CD4-positive, alpha-beta T cell treated with Interleukin-2 at 100 ng/mL for 4 hours (primary cell): ENCODE results near the gene IL31.
"Not testable (repeated sequence)": the region's sequence is repeated elsewhere in the genome, so short reads cannot be mapped to it uniquely, and the experiment has no call there.

Experiments
- DNase-seq: peaks from one replicate; pipeline ENCODE4 v3.0.0-alpha.2; 2020; ENCODE audit warnings: low spot score

IL31 gene

GRCh38 chr12:122174155-122174845, at the start of gene IL31:
Gene IL31, minus strand, starts transcription at chr12:122174221. Its CDS starts 49 bp downstream, at chr12:122174172.
- no peak for DNase-seq

GRCh38 chr12:122216445-122216844, 42.4 kb upstream of the IL31 start:
- DNase-seq = no peak

- no peak for DNase-seq
These were observed 41.8 kb upstream of the IL31 start for GRCh38 chr12:122215771-122216170.

- DNase-seq = no peak
These were observed 34.2 kb upstream of the IL31 start for GRCh38 chr12:122208073-122208820.

- no peak for DNase-seq
These were observed 33.4 kb upstream of the IL31 start for GRCh38 chr12:122207391-122207790.

- DNase-seq = no peak
These were observed 33.0 kb upstream of the IL31 start for GRCh38 chr12:122206976-122207375.

- DNase-seq = no peak
These were observed 32.3 kb upstream of the IL31 start for GRCh38 chr12:122206111-122206881.

- no peak for DNase-seq
These were observed 31.3 kb upstream of the IL31 start for GRCh38 chr12:122205053-122205925.

- peak; percentile 12 for DNase-seq
These were observed 30.4 kb upstream of the IL31 start for GRCh38 chr12:122204167-122205052.

- peak; percentile 68 for DNase-seq
These were observed 29.5 kb upstream of the IL31 start, which contains the start of gene B3GNT4 for GRCh38 chr12:122203301-122204166. Gene B3GNT4, plus strand, starts transcription at chr12:122203709. Its CDS starts 910 bp downstream, at chr12:122204619.

GRCh38 chr12:122202811-122203210, 28.8 kb upstream of the IL31 start:
- DNase-seq = not testable (repeated sequence)

- no peak for DNase-seq
These were observed 28.0 kb upstream of the IL31 start for GRCh38 chr12:122202017-122202416.

- DNase-seq = no peak
These were observed 27.4 kb upstream of the IL31 start for GRCh38 chr12:122201381-122201780.

- no peak for DNase-seq
These were observed 26.6 kb upstream of the IL31 start for GRCh38 chr12:122200541-122201175.

- no peak for DNase-seq
These were observed 25.7 kb upstream of the IL31 start for GRCh38 chr12:122199484-122200355.

- no peak for DNase-seq
These were observed 23.6 kb upstream of the IL31 start for GRCh38 chr12:122197612-122197966.

GRCh38 chr12:122195405-122195804, 21.4 kb upstream of the IL31 start:
- DNase-seq = no peak

- no peak for DNase-seq
These were observed 20.8 kb upstream of the IL31 start for GRCh38 chr12:122194804-122195203.
